Measurements from ENCODE around the gene TRMT2A.
A peak's percentile ranks its signal among the peaks of the same experiment; 100 is the strongest.
"Not testable (repeated sequence)": the region's sequence is repeated elsewhere in the genome, so short reads cannot be mapped to it uniquely, and the experiment has no call there.

Gene TRMT2A, protein sequence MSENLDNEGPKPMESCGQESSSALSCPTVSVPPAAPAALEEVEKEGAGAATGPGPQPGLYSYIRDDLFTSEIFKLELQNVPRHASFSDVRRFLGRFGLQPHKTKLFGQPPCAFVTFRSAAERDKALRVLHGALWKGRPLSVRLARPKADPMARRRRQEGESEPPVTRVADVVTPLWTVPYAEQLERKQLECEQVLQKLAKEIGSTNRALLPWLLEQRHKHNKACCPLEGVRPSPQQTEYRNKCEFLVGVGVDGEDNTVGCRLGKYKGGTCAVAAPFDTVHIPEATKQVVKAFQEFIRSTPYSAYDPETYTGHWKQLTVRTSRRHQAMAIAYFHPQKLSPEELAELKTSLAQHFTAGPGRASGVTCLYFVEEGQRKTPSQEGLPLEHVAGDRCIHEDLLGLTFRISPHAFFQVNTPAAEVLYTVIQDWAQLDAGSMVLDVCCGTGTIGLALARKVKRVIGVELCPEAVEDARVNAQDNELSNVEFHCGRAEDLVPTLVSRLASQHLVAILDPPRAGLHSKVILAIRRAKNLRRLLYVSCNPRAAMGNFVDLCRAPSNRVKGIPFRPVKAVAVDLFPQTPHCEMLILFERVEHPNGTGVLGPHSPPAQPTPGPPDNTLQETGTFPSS

DNA sequence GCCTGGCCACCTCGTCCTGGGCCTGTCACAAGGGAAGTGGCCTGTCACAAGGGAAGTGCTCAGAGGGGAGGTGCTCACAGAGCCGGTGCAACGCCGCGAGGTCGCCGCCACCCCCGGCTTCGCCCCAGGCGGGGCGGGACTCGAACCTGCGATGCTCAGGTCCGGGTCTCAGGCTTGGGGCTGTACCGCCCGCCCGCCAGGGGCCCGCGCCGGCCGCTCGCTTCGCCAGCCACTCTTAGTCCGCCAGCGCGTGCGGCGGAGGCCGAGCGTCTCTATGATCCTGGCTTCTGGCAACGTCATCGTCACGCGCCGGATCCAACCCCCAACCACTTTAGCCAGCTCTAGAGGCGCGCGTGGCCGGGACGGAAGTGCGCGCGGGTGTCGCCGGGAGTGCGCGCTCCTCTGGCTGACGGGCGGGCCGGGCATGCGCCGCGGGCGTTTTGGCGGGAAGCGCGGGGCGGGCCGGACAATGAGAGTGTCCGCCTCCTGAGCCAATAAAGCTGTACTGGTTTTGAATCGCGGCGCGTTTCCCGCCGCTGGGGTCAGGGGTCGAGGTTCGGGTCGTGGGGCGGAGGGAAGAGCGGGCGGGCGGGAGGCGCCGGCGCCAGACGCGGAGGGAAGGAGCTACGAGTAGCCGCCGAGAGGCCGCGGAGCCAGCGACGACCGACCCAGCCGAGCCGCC lies at the start of gene TRMT2A:
TSS of gene TRMT2A (minus strand) at position 276 of the 682 bp plus-strand sequence. CDS start 320 bp downstream, outside the sequence.
- Histone ChIP-seq H3K4me3 (ENCODE audit: low read depth in 1 of 2, low read length in 2 of 2) (peak within 1 kb of the TSS; percentile 73 to 78), H3K4me1 (ENCODE audit: insufficient read depth, low read length) (peaks cover 23% of the 10 kb centered on the region), H3K9me3 (ENCODE audit: low read length) (no peaks in the 10 kb centered on the region), H3K27ac (ENCODE audit: low read depth, low read length) (peak within 1 kb of the TSS; percentile 90), H3K27me3 (ENCODE audit: control insufficient read depth in 1 of 2, insufficient read depth in 2 of 2, low read length in 2 of 2) (no peaks in the 10 kb centered on the region), H3K9ac (ENCODE audit: low read length) (peak within 1 kb of the TSS; percentile 76), H3K36me3 (ENCODE audit: insufficient read depth, low read length) (peaks cover 55% of the 10 kb centered on the region)

GRCh38 chr22:20166703-20167102 lies 49.7 kb upstream of the TRMT2A start:
- Histone ChIP-seq H3K4me1 (ENCODE audit: insufficient read depth, low read length) (no peaks in the 10 kb centered on the region), H3K27me3 (ENCODE audit: control insufficient read depth in 1 of 2, insufficient read depth in 2 of 2, low read length in 2 of 2) (peaks cover 0 to 3% of the 10 kb centered on the region in 2 donors), H3K9ac (ENCODE audit: low read length) (no peak overlapping the region), H3K27ac (ENCODE audit: low read depth, low read length) (no peak overlapping the region), H3K36me3 (ENCODE audit: insufficient read depth, low read length) (no peaks in the 10 kb centered on the region), H3K4me3 (ENCODE audit: low read depth in 1 of 2, low read length in 2 of 2) (no peak overlapping the region), H3K9me3 (ENCODE audit: low read length) (no peaks in the 10 kb centered on the region)

DNA sequence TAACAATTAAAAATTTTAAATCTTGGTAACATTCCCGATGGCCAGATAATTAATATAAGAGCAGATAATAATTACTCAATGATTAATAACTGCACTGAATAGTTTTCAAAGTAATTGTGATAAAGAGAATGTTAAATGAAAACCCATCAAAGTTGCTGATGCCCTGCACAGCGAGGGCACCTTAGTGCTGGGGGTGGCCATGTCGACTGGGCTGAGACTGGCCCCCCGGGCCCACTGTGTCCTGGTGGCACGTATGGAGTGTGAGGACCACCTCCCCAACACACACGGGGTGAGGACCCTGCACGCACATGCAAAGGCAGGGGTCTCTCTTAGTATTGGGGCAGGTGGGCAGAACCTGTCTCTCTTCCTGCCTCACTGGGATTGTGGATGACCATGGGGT lies 48.9 kb upstream of the TRMT2A start:
- Histone ChIP-seq H3K4me1 (ENCODE audit: insufficient read depth, low read length) (no peaks in the 10 kb centered on the region), H3K27ac (ENCODE audit: low read depth, low read length) (no peak overlapping the region), H3K36me3 (ENCODE audit: insufficient read depth, low read length) (no peaks in the 10 kb centered on the region), H3K4me3 (ENCODE audit: low read depth in 1 of 2, low read length in 2 of 2) (no peak overlapping the region), H3K27me3 (ENCODE audit: control insufficient read depth in 1 of 2, insufficient read depth in 2 of 2, low read length in 2 of 2) (peaks cover 0 to 3% of the 10 kb centered on the region in 2 donors), H3K9ac (ENCODE audit: low read length) (no peak overlapping the region), H3K9me3 (ENCODE audit: low read length) (no peaks in the 10 kb centered on the region)

- no peak overlapping the region for H3K4me3 ChIP-seq (ENCODE audit: low read depth in 1 of 2, low read length in 2 of 2)
- no peak overlapping the region for H3K9ac ChIP-seq (ENCODE audit: low read length)
- no peaks in the 10 kb centered on the region for H3K4me1 ChIP-seq (ENCODE audit: insufficient read depth, low read length)
- peaks cover 0 to 3% of the 10 kb centered on the region in 2 donors for H3K27me3 ChIP-seq (ENCODE audit: control insufficient read depth in 1 of 2, insufficient read depth in 2 of 2, low read length in 2 of 2)
- no peaks in the 10 kb centered on the region for H3K9me3 ChIP-seq (ENCODE audit: low read length)
- no peak overlapping the region for H3K27ac ChIP-seq (ENCODE audit: low read depth, low read length)
- H3K36me3 ChIP-seq (ENCODE audit: insufficient read depth, low read length), result no peaks in the 10 kb centered on the region
Observed at GRCh38 chr22:20165421-20165820, 48.4 kb upstream of the TRMT2A start.

- no peaks in the 10 kb centered on the region for H3K36me3 ChIP-seq (ENCODE audit: insufficient read depth, low read length)
- no peak overlapping the region for H3K9ac ChIP-seq (ENCODE audit: low read length)
- no peaks in the 10 kb centered on the region for H3K9me3 ChIP-seq (ENCODE audit: low read length)
- H3K27me3 ChIP-seq (ENCODE audit: control insufficient read depth in 1 of 2, insufficient read depth in 2 of 2, low read length in 2 of 2), result peaks cover 0 to 3% of the 10 kb centered on the region in 2 donors
- no peak overlapping the region for H3K4me3 ChIP-seq (ENCODE audit: low read depth in 1 of 2, low read length in 2 of 2)
- no peaks in the 10 kb centered on the region for H3K4me1 ChIP-seq (ENCODE audit: insufficient read depth, low read length)
- H3K27ac ChIP-seq (ENCODE audit: low read depth, low read length), result no peak overlapping the region
Observed at GRCh38 chr22:20164863-20165262, 47.8 kb upstream of the TRMT2A start.

- H3K4me3 ChIP-seq (ENCODE audit: low read depth in 1 of 2, low read length in 2 of 2), result no peak overlapping the region
- H3K9me3 ChIP-seq (ENCODE audit: low read length), result no peaks in the 10 kb centered on the region
- H3K4me1 ChIP-seq (ENCODE audit: insufficient read depth, low read length), result no peaks in the 10 kb centered on the region
- H3K27me3 ChIP-seq (ENCODE audit: control insufficient read depth in 1 of 2, insufficient read depth in 2 of 2, low read length in 2 of 2), result peaks cover 0 to 25% of the 10 kb centered on the region in 2 donors
- no peaks in the 10 kb centered on the region for H3K36me3 ChIP-seq (ENCODE audit: insufficient read depth, low read length)
- H3K9ac ChIP-seq (ENCODE audit: low read length), result no peak overlapping the region
- H3K27ac ChIP-seq (ENCODE audit: low read depth, low read length), result no peak overlapping the region
Observed at GRCh38 chr22:20160041-20160440, 43.0 kb upstream of the TRMT2A start.

- not testable (repeated sequence) for H3K9me3 ChIP-seq (ENCODE audit: low read length); H3K9ac ChIP-seq (ENCODE audit: low read length); H3K4me1 ChIP-seq (ENCODE audit: insufficient read depth, low read length); H3K4me3 ChIP-seq (ENCODE audit: low read depth in 1 of 2, low read length in 2 of 2); H3K36me3 ChIP-seq (ENCODE audit: insufficient read depth, low read length); H3K27ac ChIP-seq (ENCODE audit: low read depth, low read length)
- peaks cover 0 to 30% of the 10 kb centered on the region in 2 donors for H3K27me3 ChIP-seq (ENCODE audit: control insufficient read depth in 1 of 2, insufficient read depth in 2 of 2, low read length in 2 of 2)
Observed at GRCh38 chr22:20159531-20159930, 42.5 kb upstream of the TRMT2A start.

- Histone ChIP-seq H3K27ac (ENCODE audit: low read depth, low read length) (no peak overlapping the region), H3K4me1 (ENCODE audit: insufficient read depth, low read length) (no peaks in the 10 kb centered on the region), H3K4me3 (ENCODE audit: low read depth in 1 of 2, low read length in 2 of 2) (no peak overlapping the region), H3K9me3 (ENCODE audit: low read length) (no peaks in the 10 kb centered on the region), H3K9ac (ENCODE audit: low read length) (no peak overlapping the region), H3K27me3 (ENCODE audit: control insufficient read depth in 1 of 2, insufficient read depth in 2 of 2, low read length in 2 of 2) (peaks cover 0 to 35% of the 10 kb centered on the region in 2 donors), H3K36me3 (ENCODE audit: insufficient read depth, low read length) (no peaks in the 10 kb centered on the region)
Observed at GRCh38 chr22:20159076-20159475, 42.0 kb upstream of the TRMT2A start.

DNA sequence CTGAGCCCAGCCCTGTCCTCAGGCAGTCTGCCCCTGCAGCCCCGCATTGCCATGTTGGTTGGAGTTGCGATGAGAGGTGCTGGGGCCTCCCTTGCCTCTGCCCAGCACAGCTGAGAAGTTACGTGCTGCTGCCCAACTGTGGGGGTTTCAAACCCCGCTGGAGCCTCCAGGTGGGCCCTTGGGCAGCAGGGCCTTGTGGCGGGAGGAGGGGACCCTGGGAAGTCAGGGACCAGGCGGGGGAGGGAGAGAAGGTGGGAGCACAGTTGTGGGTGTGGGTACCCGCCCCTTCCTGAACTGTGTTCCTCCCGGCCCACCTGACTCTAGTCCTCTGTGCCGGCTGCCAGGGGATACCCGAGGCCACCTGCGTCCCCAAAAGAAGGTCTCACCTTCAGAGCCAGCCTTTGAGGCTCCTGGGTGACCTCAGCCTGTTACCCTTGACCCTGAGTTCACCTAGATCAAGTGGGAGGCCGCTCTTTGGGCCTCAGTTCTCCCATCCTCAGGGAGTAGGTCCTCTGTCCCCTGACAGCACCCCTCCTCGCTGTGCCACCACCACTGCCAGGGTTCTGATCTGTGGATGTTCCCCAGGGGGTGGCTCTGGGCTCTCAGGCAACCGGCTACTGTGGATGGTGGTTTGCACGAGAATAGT lies 41.5 kb upstream of the TRMT2A start:
- Histone ChIP-seq H3K4me1 (ENCODE audit: insufficient read depth, low read length) (no peaks in the 10 kb centered on the region), H3K36me3 (ENCODE audit: insufficient read depth, low read length) (no peaks in the 10 kb centered on the region), H3K9me3 (ENCODE audit: low read length) (no peaks in the 10 kb centered on the region), H3K27me3 (ENCODE audit: control insufficient read depth in 1 of 2, insufficient read depth in 2 of 2, low read length in 2 of 2) (peaks cover 0 to 36% of the 10 kb centered on the region in 2 donors), H3K4me3 (ENCODE audit: low read depth in 1 of 2, low read length in 2 of 2) (no peak overlapping the region), H3K27ac (ENCODE audit: low read depth, low read length) (no peak overlapping the region), H3K9ac (ENCODE audit: low read length) (no peak overlapping the region)

- Histone ChIP-seq H3K27ac (ENCODE audit: low read depth, low read length) (no peak overlapping the region), H3K4me1 (ENCODE audit: insufficient read depth, low read length) (no peaks in the 10 kb centered on the region), H3K36me3 (ENCODE audit: insufficient read depth, low read length) (no peaks in the 10 kb centered on the region), H3K27me3 (ENCODE audit: control insufficient read depth in 1 of 2, insufficient read depth in 2 of 2, low read length in 2 of 2) (peaks cover 0 to 36% of the 10 kb centered on the region in 2 donors), H3K4me3 (ENCODE audit: low read depth in 1 of 2, low read length in 2 of 2) (no peak overlapping the region), H3K9ac (ENCODE audit: low read length) (no peak overlapping the region), H3K9me3 (ENCODE audit: low read length) (no peaks in the 10 kb centered on the region)
Observed at GRCh38 chr22:20157430-20158183, 40.6 kb upstream of the TRMT2A start.
